Measurements from ENCODE around the gene SLF2. TPM values are rescaled to one million over a fixed set of nuclear protein-coding genes. Genes with fewer than 3 reads are reported as not detected.

The SLF2 gene
- total and polyA plus RNA-seq, 2 of the 13 experiments (the other 11 are each of a cell fraction or from before 2014, with no cell fraction given), result 12.2 to 48.1 TPM

DNA sequence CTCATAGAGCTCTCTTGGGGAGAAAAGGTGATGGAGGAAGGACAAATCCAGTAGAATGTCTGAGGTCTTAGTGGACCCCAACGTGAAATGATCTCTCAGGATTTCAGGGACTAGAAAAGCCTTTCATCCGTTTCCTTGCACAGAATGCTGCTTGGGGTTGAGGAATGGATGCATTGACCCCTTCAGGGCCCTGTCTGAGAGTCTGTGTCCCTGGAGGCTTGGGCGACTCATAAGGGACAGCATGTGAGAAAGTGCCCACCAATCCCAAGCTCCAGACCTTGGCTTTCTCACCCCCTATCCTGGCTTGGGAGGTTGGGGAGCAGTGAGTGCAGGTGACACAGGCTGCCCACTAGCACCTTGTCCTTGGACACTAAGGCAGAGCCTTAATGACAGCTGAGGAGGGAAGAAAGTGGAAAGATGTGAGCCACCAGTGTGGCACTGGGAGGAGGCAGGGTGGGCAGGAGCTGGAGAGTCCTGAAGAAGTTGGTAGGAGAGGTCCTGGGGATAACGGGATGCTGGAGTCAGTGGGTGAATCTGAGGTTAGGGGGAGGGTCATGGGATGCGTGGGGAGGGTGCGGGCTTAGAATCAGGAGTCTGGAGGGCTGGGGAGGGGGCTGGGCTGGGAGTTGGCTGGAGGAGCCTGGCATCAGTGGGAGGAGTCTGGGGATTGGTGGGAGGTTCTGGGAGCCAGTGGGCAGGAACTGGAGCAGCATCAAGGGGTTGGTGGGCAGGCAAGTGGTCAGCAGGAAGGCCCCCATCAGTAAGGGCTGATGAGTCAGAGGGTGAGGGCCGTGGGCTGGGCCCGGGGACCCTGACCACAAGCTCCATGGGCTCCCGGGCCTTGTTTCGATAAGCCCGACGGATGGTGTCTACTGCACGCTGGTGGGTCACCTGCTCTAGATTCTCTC lies 95.4 kb downstream of the SLF2 start (continued):
- TF ChIP-seq RARA (CRISPR knock-in tag; IDR thresholded peaks at IDR 0.05) (0 out of 2 replicates have a peak, but pooled peaks have one; percentile 1), ISL2 (CRISPR knock-in tag; IDR thresholded peaks at IDR 0.05) (0 out of 2 replicates have a peak, but pooled peaks have one; percentile 9), ZNF550 (CRISPR knock-in tag; IDR thresholded peaks at IDR 0.05; ENCODE audit: borderline replicate concordance) (0 out of 2 replicates have a peak, but pooled peaks have one; percentile 19)
- TF ChIP-seq, protein P1, sequence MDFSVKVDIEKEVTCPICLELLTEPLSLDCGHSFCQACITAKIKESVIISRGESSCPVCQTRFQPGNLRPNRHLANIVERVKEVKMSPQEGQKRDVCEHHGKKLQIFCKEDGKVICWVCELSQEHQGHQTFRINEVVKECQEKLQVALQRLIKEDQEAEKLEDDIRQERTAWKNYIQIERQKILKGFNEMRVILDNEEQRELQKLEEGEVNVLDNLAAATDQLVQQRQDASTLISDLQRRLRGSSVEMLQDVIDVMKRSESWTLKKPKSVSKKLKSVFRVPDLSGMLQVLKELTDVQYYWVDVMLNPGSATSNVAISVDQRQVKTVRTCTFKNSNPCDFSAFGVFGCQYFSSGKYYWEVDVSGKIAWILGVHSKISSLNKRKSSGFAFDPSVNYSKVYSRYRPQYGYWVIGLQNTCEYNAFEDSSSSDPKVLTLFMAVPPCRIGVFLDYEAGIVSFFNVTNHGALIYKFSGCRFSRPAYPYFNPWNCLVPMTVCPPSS (IDR thresholded peaks at IDR 0.05), result no peak
- TF ChIP-seq, protein P2, sequence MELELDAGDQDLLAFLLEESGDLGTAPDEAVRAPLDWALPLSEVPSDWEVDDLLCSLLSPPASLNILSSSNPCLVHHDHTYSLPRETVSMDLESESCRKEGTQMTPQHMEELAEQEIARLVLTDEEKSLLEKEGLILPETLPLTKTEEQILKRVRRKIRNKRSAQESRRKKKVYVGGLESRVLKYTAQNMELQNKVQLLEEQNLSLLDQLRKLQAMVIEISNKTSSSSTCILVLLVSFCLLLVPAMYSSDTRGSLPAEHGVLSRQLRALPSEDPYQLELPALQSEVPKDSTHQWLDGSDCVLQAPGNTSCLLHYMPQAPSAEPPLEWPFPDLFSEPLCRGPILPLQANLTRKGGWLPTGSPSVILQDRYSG (CRISPR knock-in tag; IDR thresholded peaks at IDR 0.05), result no peak
- TF ChIP-seq, protein P3, sequence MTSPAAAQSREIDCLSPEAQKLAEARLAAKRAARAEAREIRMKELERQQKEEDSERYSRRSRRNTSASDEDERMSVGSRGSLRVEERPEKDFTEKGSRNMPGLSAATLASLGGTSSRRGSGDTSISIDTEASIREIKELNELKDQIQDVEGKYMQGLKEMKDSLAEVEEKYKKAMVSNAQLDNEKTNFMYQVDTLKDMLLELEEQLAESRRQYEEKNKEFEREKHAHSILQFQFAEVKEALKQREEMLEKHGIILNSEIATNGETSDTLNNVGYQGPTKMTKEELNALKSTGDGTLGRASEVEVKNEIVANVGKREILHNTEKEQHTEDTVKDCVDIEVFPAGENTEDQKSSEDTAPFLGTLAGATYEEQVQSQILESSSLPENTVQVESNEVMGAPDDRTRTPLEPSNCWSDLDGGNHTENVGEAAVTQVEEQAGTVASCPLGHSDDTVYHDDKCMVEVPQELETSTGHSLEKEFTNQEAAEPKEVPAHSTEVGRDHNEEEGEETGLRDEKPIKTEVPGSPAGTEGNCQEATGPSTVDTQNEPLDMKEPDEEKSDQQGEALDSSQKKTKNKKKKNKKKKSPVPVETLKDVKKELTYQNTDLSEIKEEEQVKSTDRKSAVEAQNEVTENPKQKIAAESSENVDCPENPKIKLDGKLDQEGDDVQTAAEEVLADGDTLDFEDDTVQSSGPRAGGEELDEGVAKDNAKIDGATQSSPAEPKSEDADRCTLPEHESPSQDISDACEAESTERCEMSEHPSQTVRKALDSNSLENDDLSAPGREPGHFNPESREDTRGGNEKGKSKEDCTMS (CRISPR knock-in tag; conservative IDR thresholded peaks at IDR 0.05), result no peak

Measured in HepG2 (cell line).